DLD1 (cell line): Measurements from ENCODE around the gene HNF1A.

ENCODE experiments used
- in situ Hi-C: cut with HindIII; loops from 2 replicates; pipeline ENCODE4 v1.10.0; 2017; ENCODE audit warnings: low sequenced_read_pairs

The HNF1A gene

DNA sequence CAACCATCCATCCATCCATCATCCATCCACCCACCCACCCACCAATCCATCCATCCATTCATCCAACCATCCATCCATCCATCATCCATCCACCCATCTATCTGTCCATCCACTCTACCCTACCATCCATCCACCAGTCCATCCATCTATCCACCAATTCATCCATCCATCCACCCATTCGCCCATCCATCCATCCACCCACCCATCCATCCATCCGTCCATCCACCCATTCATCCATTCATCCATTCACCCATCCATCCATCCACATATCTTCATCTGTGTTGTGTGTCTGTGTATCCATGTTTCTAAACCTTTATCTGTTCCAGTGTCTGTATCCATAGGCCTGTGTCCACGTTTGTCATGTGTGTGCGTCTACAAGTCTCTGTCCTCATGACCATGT, 9.9 kb downstream of the HNF1A start:
- in situ Hi-C loops = no loop called here

DNA sequence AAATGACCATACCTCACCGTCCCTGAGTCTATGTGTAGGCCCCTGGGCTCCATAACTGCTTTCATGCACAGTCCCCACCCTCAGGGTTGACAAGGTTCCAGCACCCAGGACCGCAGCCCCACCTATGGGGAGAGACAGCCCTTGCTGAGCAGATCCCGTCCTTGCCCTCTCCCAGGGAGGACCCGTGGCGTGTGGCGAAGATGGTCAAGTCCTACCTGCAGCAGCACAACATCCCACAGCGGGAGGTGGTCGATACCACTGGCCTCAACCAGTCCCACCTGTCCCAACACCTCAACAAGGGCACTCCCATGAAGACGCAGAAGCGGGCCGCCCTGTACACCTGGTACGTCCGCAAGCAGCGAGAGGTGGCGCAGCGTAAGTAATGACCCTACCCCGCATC, 10.3 kb downstream of the HNF1A start:
- in situ Hi-C loops = no loop called here

DNA sequence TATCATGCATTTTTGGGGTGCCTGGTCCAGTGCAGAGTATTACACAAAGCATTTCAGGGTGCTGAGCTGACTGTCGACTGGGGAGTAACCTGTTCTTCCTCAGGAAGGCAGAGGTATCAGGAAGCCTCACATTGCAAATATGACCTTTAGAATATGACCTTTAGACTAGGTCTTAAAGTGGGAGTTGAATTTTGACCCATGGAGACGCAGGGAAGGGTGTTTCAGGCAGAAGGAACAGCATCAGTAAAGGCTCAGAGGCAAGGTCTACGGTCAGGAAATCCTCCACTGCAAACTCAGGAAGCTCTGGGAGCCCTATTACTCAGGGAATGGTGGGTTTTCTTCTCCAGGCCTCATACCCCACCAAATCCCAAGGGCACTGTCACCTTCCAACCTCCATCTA, 11.3 kb downstream of the HNF1A start:
- in situ Hi-C loops = no loop called here

DNA sequence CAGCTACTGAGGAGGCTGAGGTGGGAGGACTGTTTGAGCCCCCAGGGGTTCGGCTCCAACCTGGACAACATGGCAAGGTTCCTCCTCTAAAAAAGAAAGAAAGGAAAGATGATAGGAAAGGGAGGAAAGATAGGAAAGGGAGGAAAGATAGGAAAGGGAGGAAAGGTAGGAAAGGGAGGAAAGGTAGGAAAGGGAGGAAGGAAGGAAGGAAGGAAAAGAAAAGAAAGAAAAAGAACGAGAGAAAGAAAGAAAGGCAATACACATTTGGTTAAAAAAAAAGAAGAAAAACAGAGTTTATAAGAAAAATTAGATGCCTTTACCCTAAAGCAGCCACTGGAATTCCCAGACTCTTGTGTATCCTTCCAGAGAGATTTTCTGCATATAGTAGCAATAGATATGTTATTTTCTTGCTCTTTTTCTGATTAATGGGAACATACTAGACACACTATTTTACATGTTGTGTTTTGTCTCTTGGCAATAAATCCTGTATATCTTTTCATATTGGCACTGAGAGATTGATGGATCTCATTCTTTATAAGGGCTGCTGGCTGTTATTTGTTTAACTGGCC, 12.2 kb downstream of the HNF1A start:
- in situ Hi-C loops = no loop called here

DNA sequence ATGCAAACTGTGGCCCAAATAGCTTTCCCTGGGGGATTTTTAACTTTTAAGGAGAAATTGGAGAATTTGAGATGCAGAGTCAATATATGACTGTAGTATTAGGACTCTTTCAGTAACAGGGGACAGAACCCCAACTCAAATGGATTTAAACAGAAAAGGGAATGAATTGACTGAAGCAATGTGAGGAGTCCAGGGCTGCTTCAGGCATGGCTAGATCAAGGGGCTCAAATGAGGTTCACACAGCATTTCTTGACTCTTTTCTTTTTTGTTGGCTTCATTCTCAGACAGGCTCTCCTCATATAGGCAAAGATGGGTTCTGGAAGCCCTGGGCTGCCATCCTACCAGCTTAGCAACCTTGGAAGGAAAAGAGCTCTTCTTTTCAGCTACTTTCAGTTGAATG, 13.6 kb downstream of the HNF1A start:
- in situ Hi-C loops = no loop called here

DNA sequence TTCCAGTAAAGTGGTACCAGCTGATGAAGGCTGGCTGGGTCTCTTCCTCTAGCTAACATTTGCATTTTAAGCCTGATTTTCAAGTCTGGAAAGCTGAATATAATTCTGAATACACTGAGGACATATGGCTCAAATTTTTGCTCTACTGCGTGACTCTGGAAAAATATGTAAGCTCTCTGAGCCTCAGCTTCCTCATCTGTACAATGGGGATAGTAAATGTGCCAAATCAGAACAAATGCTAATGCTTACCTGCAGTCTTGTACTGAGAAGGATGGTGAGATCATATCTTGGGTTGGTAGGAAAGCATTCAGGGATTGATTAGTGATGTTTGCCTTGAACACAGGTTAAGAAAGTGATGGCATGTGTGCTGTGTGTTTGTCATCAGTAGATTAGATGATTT, 14.6 kb downstream of the HNF1A start:
- in situ Hi-C loops = no loop called here

DNA sequence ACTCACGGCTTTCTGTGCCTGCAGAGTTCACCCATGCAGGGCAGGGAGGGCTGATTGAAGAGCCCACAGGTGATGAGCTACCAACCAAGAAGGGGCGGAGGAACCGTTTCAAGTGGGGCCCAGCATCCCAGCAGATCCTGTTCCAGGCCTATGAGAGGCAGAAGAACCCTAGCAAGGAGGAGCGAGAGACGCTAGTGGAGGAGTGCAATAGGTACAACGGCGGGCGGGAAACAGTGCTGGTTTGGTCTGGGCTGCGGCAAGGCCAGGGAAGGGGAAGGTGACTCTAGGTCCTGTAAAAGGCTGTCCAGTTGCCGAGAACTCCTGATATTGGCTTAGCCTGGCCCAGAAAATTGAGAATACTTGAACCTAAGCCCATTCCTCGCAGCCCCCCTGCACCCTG, 15.2 kb downstream of the HNF1A start:
- in situ Hi-C loops = no loop called here

DNA sequence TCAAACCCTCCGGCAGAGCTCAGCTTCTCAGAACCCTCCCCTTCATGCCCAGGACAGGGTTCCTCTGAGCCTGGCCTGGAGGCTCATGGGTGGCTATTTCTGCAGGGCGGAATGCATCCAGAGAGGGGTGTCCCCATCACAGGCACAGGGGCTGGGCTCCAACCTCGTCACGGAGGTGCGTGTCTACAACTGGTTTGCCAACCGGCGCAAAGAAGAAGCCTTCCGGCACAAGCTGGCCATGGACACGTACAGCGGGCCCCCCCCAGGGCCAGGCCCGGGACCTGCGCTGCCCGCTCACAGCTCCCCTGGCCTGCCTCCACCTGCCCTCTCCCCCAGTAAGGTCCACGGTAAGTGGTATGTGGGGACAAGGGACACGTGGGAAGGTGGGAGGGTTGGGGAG, 15.7 kb downstream of the HNF1A start:
- in situ Hi-C loops = no loop called here

DNA sequence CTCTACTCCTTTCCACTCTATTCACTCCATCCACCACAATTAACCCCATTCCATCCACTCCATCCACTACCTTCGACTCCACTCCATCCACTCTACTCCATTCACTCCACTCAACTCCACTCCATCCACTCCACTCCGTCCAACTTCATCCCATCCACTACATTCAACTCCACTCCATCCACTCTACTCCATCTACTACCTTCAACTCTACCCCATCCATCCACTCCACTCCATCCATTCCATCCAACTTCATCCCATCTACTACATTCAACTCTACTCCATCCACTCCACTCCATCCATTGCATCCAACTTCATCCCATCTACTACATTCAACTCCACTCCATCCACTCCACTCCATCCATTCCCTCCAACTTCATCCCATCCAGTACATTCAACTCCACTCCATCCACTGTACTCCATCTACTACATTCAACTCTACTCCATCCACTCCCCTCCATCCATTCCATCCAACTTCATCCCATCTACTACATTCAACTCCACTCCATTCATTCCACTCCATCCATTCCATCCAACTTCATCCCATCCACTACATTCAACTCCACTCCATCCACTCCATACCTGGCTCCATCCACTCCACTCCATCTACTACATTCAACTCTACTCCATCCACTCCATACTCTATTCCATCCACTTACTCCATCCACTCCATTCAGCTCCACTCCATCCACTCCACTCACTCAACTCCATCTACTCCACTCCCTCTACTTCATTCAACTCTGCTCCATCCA, 16.4 kb downstream of the HNF1A start:
- in situ Hi-C loops = no loop called here

DNA sequence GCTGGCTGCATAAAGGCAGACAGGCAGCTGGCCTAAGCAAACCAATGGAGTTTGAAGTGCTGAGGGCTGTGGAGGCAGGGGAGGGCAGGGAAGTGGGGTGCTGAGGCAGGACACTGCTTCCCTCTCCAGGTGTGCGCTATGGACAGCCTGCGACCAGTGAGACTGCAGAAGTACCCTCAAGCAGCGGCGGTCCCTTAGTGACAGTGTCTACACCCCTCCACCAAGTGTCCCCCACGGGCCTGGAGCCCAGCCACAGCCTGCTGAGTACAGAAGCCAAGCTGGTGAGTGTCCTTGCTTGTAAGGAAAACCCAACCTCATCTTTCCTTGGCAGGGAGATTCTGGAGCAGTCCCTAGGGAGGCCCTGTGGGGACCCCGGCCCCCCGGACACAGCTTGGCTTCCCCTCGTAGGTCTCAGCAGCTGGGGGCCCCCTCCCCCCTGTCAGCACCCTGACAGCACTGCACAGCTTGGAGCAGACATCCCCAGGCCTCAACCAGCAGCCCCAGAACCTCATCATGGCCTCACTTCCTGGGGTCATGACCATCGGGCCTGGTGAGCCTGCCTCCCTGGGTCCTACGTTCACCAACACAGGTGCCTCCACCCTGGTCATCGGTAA, 17.9 kb downstream of the HNF1A start:
- in situ Hi-C loops = no loop called here

DNA sequence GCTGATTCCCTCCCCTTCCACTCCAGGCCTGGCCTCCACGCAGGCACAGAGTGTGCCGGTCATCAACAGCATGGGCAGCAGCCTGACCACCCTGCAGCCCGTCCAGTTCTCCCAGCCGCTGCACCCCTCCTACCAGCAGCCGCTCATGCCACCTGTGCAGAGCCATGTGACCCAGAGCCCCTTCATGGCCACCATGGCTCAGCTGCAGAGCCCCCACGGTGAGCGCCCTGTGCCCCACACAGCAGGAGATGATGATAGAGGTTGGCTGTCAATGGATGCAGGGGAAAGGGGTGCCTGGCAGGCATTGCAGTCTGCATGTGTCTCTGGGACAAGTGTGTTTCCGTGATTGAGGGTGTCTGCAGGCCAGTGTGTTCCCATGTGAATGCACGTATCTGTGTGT, 19.1 kb downstream of the HNF1A start:
- in situ Hi-C loops = no loop called here

DNA sequence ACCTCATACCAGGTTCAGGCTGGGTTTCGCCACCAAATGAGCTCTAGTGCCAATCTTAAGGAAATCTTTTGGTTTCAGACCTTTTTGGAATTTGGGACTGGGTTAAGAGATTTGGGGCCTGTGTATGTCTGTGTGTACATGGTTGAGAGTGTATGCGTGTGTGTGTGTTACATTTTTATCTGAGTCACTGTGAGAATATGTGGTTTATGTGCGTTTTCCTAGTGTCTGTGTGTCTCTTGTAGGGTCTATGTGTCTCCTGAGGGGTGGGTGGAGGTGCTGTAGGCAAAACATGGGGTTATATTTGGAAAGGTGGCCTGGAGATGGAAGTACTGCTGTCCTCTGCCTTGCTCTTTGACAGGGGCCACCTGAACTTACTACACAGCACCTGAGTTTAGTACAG, 20.1 kb downstream of the HNF1A start:
- in situ Hi-C loops = no loop called here

DNA sequence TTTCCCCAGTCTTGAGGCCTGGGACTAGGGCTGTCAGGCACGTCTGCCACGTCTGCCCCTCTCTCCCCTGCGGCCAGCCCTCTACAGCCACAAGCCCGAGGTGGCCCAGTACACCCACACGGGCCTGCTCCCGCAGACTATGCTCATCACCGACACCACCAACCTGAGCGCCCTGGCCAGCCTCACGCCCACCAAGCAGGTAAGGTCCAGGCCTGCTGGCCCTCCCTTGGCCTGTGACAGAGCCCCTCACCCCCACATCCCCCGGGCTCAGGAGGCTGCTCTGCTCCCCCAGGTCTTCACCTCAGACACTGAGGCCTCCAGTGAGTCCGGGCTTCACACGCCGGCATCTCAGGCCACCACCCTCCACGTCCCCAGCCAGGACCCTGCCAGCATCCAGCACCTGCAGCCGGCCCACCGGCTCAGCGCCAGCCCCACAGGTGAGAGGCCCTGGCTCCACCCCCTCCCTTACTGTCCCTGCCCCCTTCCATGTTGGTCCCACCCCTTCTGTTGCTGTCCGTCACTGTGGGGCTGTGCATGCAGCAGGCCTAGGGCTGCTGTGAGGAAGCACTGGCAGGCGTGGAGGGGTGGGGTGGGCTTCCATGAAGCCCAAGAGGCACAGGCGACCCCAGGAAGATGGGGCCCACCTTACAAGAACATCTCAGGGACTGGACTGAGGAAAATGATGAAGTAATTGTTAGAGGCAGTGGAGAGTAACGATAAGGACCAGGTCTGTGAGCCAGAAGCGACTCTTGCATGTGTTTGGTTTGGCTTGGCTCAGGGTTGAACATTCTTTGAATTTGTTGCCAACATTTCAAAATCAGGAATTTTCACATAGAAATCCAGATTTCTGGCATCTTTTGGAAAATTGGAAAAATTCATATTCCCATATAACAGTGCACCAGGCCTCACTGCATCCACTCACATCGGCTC, 21.1 kb downstream of the HNF1A start:
- in situ Hi-C loops = no loop called here

DNA sequence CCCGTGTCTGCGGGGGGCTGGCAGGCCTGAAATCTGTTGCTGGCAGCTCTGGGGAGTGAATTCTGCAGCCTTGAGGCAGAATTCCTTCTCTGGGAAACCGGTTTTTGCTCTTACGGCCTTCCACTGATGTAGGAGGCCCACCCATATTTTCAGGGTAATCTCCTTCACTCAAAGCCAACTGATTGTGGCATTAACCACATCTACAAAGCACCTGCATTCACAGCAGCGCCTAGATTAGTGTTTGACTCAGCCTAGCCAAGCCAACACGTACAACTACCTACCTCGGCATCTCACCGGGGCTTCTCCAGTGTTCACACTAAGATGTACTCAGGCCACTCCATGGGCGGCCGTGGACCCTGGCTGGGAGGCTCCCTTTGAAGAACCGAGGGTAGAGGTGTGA, 22.2 kb downstream of the HNF1A start:
- in situ Hi-C loops = no loop called here

DNA sequence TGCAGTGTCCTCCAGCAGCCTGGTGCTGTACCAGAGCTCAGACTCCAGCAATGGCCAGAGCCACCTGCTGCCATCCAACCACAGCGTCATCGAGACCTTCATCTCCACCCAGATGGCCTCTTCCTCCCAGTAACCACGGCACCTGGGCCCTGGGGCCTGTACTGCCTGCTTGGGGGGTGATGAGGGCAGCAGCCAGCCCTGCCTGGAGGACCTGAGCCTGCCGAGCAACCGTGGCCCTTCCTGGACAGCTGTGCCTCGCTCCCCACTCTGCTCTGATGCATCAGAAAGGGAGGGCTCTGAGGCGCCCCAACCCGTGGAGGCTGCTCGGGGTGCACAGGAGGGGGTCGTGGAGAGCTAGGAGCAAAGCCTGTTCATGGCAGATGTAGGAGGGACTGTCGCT, 22.7 kb downstream of the HNF1A start:
- in situ Hi-C loops = no loop called here

DNA sequence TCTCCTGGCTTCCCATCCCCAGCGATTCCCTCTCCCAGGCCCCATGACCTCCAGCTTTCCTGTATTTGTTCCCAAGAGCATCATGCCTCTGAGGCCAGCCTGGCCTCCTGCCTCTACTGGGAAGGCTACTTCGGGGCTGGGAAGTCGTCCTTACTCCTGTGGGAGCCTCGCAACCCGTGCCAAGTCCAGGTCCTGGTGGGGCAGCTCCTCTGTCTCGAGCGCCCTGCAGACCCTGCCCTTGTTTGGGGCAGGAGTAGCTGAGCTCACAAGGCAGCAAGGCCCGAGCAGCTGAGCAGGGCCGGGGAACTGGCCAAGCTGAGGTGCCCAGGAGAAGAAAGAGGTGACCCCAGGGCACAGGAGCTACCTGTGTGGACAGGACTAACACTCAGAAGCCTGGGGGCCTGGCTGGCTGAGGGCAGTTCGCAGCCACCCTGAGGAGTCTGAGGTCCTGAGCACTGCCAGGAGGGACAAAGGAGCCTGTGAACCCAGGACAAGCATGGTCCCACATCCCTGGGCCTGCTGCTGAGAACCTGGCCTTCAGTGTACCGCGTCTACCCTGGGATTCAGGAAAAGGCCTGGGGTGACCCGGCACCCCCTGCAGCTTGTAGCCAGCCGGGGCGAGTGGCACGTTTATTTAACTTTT, 23.6 kb downstream of the HNF1A start:
- in situ Hi-C loops = no loop called here

DNA sequence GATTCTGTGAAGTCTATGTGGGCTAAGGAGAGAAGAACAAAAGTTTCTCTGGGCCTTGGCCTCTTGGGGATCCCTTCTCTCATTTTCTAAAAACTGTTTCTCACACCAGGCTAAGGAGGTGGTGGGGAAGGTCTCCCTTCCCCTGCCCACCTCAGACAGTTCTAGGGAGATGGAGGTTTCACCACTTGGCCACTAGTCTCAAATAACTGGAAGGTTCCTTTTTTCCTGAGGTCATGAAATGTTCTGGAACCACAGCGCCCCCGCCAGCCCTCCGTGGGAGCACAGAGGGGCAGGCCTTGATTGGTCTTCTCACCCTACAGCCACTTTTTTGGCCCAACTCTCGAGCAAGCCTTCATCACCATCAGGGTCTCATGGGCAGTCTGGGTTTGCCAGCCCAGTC, 25.3 kb downstream of the HNF1A start:
- in situ Hi-C loops = no loop called here

DNA sequence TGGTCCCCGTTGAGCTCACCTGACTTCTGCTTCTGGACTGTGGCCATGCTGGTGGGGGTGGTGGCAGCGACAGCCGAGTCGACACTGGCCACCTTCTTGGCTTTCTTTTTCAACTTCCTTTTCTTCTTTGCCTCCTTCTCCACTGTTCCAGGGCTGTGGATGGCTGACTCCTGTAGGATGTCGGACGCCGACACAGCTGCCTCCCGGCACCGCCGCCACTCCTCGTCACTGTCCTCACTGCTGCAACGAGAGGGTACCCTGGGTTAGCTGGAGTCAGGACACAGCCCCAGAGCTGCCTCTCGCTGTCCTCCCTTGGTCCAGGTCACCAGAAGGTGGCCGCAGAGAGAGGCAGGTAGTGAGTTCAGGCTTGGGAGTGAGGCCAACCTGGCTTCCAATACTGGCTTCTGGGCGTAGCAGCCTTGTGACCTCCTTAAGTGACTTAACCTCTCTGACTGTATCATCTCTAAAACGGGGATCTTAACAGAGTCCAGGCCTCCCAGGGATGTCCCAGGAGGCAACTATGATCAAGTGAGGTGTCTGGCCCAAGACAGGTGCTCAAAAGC, 26.0 kb downstream of the HNF1A start:
- in situ Hi-C loops = no loop called here

DNA sequence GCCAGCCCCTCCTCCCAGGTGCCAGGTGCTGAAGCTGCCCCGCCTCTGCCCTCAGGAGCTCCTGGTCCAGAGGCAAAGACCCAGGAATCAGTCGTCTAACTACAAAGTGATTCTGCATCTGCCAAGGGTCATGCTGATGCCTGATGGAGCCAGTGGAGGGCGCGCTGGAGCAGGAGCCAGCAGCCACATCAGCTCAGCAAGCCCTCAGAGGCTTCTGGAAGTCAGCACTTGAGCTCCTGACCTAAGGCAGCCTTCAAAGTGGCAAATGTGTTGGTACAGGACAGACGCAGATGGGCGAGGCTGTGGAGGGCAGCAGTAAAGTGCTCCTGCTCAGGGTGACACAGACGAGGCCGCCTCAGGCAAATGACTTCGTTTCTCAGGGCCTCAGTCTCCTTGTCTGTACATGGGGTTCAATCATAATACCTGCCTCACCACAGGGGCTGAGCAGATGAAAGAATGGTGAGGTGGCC, 27.0 kb downstream of the HNF1A start:
- in situ Hi-C loops = no loop called here

DNA sequence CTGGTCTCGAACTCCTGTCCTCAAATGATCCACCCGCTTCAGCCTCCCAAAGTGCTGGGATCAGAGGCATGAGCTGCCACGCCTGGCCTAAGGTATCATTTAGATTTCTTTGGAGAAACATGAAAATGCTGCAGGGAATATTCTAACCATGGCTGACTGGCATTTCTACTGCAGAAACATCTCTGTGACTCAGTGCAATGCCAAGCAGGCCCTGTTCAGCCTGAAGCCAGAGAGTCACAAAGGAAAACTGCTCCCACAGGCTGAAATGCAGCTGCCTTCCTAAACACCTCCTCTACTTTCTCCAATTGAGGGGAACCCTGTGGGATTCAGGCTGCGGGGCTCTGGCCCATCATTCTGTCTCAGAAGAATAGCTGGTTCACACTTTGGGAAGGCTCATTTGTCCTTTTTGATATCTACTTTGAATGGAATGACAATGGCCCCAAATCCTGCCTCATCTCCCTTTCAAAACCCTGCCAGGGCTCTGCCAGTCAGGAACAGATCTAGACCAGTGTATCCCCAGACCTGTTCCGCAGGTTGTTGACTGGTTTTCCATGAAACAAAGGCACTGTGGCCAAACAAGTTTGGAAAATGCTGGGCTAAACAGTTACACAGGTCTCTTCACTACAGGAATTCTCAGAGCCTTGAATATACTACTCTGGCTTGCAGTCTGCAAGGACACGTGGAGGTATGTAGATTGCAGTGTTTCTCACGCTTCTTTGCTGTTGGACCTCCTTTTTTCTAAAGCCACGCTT, 30.2 kb downstream of the HNF1A start:
- in situ Hi-C loops = no loop called here
